Measurements from ENCODE around the gene STAT6.

Gene STAT6

GRCh38 chr12:57111031-57111734, at the start of gene STAT6:
Gene STAT6 (minus strand): TSS chr12:57111362. CDS start chr12:57108278, 3,084 bp downstream.
- in situ Hi-C loops (cut with MboI; ENCODE audit: low sequenced_read_pairs) = no loop called here

- in situ Hi-C loops (cut with MboI; ENCODE audit: low sequenced_read_pairs) = no loop called here
Observed at GRCh38 chr12:57160741-57161140, 49.6 kb upstream of the STAT6 start.

DNA sequence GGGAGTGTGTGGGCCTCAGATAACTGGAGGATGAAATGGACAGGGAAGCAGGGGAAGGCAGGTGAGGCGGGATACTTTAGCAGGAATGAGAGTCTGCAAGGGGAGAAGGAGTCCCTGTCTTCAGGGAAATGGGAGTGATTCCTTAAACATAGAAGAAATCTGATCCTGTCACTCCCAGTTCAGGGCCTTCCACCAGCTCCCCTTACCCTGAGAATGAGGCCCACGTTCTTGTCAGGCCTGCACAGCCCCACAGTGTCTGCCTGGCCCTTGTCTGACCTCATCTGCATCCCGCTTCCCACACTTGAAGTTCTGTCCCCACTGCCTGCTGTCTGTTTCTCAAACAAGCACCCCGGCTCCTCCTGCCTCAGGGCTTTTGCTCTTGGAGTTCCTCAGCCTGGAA, 48.9 kb upstream of the STAT6 start:
- in situ Hi-C loops (cut with MboI; ENCODE audit: low sequenced_read_pairs) = no loop called here

DNA sequence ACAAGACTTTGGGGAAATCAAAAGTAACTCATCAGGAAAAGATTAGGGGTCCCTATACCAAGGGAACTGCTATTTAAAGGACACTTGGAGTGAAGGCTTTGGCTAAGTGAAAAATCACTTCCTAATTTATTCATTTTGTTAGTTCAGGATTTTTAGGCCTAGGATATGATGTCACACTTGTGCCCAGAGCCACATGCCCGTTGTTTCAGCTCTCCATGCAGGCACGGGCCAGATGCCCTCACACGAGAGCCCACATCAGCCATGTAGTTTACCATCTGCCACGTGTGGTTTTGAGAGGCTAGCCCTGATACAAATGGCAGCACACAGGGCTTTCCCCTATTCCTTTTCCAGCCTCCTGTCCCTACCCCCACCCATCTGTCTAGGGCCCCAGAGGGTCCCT, 48.1 kb upstream of the STAT6 start:
- in situ Hi-C loops (cut with MboI; ENCODE audit: low sequenced_read_pairs) = no loop called here

- in situ Hi-C loops (cut with MboI; ENCODE audit: low sequenced_read_pairs) = no loop called here
Observed at GRCh38 chr12:57158665-57159064, 47.5 kb upstream of the STAT6 start.

DNA sequence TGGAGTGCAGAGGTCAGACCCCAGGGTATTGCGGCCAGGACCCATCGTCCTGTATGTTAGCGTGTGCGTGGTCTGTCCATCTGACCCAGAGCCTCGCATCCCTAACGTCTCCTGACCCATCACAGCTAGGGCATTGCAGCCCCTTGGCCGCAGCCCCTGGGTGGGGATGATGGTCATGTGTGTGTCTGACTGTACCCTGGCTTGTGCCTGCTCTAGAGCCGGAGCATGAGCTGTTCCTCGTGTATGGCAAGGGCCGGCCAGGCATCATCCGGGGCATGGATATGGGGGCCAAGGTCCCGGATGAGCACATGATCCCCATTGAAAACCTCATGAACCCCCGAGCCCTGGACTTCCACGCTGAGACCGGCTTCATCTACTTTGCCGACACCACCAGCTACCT, 47.0 kb upstream of the STAT6 start:
- in situ Hi-C loops (cut with MboI; ENCODE audit: low sequenced_read_pairs) = no loop called here

- in situ Hi-C loops (cut with MboI; ENCODE audit: low sequenced_read_pairs) = no loop called here
Observed at GRCh38 chr12:57157588-57158173, 46.5 kb upstream of the STAT6 start.

- in situ Hi-C loops (cut with MboI; ENCODE audit: low sequenced_read_pairs) = no loop called here
Observed at GRCh38 chr12:57156701-57157403, 45.7 kb upstream of the STAT6 start.

GRCh38 chr12:57154804-57155434, 43.8 kb upstream of the STAT6 start:
- in situ Hi-C loops (cut with MboI; ENCODE audit: low sequenced_read_pairs) = no loop called here

DNA sequence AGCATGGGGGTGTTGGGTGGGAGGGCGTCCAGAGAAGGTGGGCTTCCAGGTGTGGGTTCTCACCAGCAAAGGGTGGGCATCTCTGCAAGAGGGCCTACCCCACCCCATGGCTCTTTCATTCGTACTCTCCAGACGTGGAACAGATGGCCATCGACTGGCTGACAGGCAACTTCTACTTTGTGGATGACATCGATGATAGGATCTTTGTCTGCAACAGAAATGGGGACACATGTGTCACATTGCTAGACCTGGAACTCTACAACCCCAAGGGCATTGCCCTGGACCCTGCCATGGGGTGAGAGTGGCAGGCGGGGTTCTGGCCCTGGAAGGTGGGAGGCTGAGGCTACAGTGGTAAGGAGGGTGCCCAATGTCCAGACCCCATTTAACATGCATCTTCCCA, 42.9 kb upstream of the STAT6 start:
- in situ Hi-C loops (cut with MboI; ENCODE audit: low sequenced_read_pairs) = no loop called here

- in situ Hi-C loops (cut with MboI; ENCODE audit: low sequenced_read_pairs) = no loop called here
Observed at GRCh38 chr12:57153415-57153997, 42.3 kb upstream of the STAT6 start.

GRCh38 chr12:57152639-57153038, 41.5 kb upstream of the STAT6 start:
- in situ Hi-C loops (cut with MboI; ENCODE audit: low sequenced_read_pairs) = no loop called here

- in situ Hi-C loops (cut with MboI; ENCODE audit: low sequenced_read_pairs) = no loop called here
Observed at GRCh38 chr12:57151741-57152630, 40.8 kb upstream of the STAT6 start.

GRCh38 chr12:57150400-57151000, 39.3 kb upstream of the STAT6 start:
- in situ Hi-C loops (cut with MboI; ENCODE audit: low sequenced_read_pairs) = no loop called here

DNA sequence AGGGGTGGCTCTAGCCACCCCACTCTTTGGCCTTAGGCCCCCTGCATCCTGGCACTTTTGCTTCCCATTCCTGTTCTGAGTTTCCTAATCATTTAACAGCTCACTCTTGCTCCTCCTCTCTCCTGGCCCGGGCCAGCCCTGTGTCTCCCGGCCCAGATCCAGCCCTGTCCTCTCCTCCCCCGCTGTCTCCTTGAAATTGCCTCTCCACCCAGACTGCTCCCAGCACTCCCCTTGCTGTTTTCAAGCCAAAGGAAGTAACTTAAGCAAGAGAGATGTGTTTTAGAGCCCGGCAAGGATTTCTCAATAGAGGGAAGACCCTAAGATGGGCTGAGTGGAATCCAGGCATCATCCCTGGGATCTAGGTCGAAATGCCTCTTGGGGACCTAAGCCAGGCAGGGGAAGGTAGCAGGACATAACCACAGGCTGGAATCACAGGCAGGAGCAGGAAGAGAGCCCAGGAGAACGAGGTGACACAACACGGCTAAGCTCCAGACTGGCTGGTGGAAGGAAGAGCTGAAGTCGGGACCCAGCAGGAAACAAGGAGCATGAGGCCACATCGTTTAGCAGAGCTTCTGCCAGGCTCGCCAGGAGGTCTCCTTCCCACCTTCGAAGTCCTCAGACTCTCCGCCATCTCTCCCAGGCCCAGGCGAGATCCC, 38.2 kb upstream of the STAT6 start:
- in situ Hi-C loops (cut with MboI; ENCODE audit: low sequenced_read_pairs) = no loop called here

DNA sequence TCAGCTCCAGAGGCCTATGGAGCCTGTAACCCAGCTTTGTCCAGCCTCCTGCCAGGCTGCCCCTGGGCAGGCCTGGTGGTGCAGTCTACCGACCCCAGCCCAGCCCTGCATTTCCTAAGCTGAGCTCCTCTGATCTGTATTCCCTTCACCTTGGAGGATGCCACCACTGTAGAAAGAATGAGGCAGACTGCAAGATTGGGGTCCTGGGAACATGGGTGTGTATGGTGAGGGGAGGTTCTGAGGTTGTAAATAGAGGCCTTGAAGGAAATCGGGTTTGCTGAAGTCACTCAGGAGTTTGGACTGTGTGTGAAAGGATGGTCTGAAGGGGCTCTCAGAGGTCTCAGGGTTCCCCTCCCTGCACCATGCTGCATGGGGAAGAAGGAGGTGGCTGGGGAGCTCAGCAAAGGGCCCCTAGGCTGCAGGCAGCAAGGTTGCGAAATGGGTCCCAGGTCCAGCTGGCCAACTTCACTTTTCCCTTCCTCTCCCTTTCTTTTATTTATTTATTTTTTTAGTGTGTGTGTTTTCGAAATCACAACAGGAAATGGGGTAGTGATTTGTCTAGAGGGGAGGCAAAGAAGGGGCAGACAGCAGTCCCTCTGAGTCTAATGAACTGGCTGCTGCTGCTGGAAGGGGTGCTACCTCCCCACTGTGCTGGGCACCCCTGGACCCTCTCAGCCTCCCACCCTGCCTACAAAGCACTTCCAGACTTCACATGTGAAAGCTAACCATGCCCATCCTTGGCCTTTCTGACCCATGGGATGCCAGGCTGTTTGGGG, 37.5 kb upstream of the STAT6 start:
- in situ Hi-C loops (cut with MboI; ENCODE audit: low sequenced_read_pairs) = no loop called here

GRCh38 chr12:57146961-57147944, 36.1 kb upstream of the STAT6 start, which contains the start of gene LRP1-AS:
Gene LRP1-AS (minus strand): TSS chr12:57147619.
- in situ Hi-C loops (cut with MboI; ENCODE audit: low sequenced_read_pairs) = no loop called here

Measured in hTERT RPE-1 (cell line).